ENCODE measurements around the gene TBL1X.
A peak's percentile ranks its signal among the peaks of the same experiment; 100 is the strongest.

Gene TBL1X

GRCh38 chrX:9678215-9678965 lies 213.5 kb downstream of the TBL1X start:
- TF ChIP-seq, protein P1, sequence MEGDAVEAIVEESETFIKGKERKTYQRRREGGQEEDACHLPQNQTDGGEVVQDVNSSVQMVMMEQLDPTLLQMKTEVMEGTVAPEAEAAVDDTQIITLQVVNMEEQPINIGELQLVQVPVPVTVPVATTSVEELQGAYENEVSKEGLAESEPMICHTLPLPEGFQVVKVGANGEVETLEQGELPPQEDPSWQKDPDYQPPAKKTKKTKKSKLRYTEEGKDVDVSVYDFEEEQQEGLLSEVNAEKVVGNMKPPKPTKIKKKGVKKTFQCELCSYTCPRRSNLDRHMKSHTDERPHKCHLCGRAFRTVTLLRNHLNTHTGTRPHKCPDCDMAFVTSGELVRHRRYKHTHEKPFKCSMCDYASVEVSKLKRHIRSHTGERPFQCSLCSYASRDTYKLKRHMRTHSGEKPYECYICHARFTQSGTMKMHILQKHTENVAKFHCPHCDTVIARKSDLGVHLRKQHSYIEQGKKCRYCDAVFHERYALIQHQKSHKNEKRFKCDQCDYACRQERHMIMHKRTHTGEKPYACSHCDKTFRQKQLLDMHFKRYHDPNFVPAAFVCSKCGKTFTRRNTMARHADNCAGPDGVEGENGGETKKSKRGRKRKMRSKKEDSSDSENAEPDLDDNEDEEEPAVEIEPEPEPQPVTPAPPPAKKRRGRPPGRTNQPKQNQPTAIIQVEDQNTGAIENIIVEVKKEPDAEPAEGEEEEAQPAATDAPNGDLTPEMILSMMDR (conservative IDR thresholded peaks at IDR 0.05): no peak
- peak overlapping the region; percentile 60 for H3K27ac ChIP-seq

DNA sequence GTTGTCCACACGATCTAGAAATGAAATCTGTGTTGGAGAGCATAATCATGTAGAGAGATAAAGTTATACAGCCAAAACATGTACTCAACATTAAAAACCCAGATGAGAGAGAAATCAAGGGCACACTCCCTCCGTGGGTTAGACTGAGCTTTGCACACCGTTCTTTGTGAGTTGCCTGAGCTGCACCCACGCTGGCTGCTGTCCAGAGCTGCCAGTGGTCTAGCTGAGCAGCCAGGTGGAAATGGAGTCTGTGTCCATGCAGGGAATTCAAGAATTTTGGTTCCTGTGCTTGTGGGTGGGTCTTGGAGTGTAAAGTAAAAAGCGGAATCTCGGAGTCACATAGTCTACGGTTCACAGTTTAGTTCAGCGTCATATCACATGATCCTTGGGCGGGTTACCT lies 216.2 kb downstream of the TBL1X start:
- no peak overlapping the region for H3K27ac ChIP-seq
- TF ChIP-seq, protein P1 (conservative IDR thresholded peaks at IDR 0.05): no peak

- no peak overlapping the region for H3K27ac ChIP-seq
- TF ChIP-seq, protein P1 (conservative IDR thresholded peaks at IDR 0.05): no peak
These were observed 216.6 kb downstream of the TBL1X start for GRCh38 chrX:9681422-9681821.

DNA sequence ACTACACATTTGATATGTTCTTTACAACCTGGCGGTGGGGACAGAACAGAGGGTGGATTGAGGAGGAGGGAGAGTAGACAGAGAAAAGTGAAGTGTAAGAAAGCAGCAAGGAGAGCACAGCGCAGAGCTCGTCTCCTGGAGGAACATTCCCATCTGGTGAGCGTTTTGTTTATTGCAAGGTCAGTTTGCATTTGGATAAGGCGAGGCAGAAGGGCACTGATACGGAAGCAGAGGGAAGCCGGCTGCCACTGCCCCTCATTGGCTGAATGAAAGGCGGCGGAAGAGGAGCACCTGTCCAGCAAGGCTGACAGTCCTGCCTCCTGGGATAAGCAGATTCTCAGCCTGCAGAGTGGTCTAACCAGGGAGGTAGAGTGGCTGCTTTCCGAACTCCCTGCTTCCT lies 217.6 kb downstream of the TBL1X start:
- TF ChIP-seq, protein P1 (conservative IDR thresholded peaks at IDR 0.05): peak; percentile 40
- H3K27ac ChIP-seq: no peak overlapping the region

DNA sequence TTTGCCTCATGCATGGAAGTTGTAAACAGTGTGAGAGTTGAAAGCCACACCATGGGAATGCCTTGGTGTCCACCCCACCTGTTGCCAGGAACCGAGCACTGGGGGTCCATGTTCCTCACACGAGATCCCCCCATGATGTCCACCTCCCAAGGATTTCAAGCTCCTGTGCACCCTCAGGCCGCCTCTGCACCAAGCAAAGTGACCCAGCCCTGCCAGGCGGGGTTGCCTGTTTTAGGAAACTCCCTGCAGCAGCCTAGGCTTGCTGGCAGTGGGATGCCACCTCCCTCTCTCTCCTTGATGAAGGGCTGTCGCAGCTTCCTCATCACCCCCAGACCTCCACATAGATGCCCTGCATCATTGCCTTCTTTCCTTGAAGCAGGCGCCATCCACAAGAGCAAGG lies 218.0 kb downstream of the TBL1X start:
- H3K27ac ChIP-seq: no peak overlapping the region
- TF ChIP-seq, protein P1 (conservative IDR thresholded peaks at IDR 0.05): no peak

DNA sequence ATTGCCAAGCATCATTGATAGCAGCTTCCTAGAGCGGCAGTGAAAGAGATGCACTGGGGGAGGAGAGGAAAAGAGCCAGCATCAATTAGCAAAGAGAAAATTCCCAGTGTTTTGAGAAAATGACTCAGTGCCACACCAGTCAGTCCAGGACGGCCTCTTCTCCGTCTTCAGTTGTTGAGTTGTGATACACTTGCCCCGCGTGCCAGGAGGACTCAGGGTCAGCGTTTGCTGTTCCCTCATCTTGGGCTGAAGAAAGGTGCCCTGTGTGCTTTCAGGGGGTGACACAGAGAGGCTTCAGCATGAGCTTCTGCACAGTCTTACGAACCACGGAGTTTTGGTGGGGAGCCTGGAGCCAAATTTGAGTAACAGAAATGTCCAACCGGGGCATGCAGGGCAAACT lies 218.5 kb downstream of the TBL1X start:
- H3K27ac ChIP-seq: no peak overlapping the region
- TF ChIP-seq, protein P1 (conservative IDR thresholded peaks at IDR 0.05): no peak

GRCh38 chrX:9687899-9688298 lies 223.0 kb downstream of the TBL1X start:
- TF ChIP-seq, protein P1 (conservative IDR thresholded peaks at IDR 0.05): no peak

More at GRCh38 chrX:9687899-9688298, 223.0 kb downstream of the TBL1X start:
- no peak overlapping the region for H3K27ac ChIP-seq

All from VCaP (cell line).